Measurements from ENCODE around the gene LYPD6B. TPM values are rescaled to one million over a fixed set of nuclear protein-coding genes. Genes with fewer than 3 reads are reported as not detected.

The LYPD6B gene
- total RNA-seq, 1 donor from 2014 or later, result not detected

GRCh38 chr2:149068996-149069888, 30.7 kb downstream of the LYPD6B start:
- intact Hi-C loops (cut with micrococcal nuclease), result no loop called here

- intact Hi-C loops (cut with micrococcal nuclease), result no loop called here
Observed at GRCh38 chr2:149070681-149071320, 32.3 kb downstream of the LYPD6B start.

GRCh38 chr2:149075105-149075504, 36.6 kb downstream of the LYPD6B start:
- intact Hi-C loops (cut with micrococcal nuclease), result no loop called here

DNA sequence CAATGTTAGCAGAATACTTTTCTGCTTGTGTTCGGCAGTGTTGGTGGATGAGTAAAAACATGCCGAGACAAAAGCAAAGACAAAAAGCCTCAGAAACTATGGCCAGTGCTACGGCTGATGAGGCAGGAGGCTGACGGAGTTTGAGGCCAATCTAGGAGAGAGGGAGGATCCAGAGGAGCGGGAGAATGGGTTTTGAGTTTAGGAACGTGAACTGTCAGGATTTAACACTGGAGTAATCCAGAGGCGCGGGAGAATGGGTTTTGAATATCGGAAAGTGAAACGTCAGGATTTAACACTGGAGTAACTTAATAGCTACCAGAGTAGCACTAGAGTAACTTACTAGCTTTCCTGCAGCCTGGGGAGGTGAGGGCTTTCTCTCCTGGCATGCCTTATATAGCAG, 37.4 kb downstream of the LYPD6B start:
- intact Hi-C loops (cut with micrococcal nuclease), result no loop called here

- intact Hi-C loops (cut with micrococcal nuclease), result no loop called here
Observed at GRCh38 chr2:149076863-149077412, 38.4 kb downstream of the LYPD6B start.

DNA sequence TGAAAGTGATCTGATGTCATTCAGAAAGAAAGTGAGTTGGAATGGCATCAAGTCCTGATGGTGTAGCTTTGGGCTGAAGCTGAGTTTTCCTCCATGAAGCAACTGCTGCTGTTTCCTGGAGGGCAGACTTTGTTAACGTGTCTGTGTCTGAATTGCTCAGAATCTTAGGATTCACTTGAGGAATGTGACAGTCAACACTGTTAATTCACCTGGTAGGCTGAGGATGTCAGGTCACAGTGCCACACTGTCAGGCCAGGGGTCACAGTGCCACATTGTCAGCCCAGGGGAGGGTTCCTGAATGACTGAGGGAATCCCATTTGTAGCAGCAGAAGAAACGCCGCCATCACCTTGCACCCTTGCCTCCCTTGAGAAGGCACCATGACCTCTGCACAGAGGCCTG, 39.4 kb downstream of the LYPD6B start:
- intact Hi-C loops (cut with micrococcal nuclease), result no loop called here

DNA sequence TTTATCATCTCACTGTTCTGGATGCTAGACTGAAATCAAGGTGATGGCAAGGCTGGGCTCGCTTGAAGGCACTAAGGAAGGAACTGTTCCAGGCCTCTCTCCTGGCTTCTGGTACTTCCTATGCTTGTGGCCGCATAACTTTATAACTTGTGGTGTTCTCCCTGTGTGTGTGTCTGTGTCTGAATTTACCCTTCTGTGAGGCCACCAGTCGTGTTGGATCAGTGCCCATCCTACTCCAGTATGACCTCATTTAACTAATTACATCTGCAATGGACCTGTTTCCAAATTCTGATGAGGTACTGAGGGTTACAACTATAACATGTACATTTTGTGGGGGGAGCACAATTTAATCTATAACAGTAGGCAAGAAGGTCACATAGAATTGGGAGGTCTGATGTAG, 41.6 kb downstream of the LYPD6B start:
- intact Hi-C loops (cut with micrococcal nuclease), result no loop called here

DNA sequence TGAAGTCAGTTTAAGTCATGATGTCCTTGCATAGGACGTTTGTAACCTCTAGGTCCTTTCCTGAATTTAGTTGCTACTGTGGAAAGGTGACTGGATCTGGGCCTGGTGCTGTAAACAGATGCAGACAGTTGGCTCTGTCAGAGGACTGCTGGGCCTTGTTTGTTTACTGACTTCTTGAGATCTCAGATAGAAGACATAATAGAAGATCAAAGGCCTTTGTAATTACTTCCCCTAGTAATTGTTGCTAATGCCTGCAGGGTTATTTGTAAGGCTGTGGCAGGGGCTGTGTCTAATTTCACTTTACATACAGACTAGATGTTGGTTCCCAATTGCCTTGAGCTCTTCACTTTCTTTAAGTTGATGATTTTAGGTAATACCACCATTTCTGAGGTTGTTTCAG, 42.5 kb downstream of the LYPD6B start:
- intact Hi-C loops (cut with micrococcal nuclease), result no loop called here

GRCh38 chr2:149082079-149082478, 43.6 kb downstream of the LYPD6B start:
- intact Hi-C loops (cut with micrococcal nuclease), result no loop called here

DNA sequence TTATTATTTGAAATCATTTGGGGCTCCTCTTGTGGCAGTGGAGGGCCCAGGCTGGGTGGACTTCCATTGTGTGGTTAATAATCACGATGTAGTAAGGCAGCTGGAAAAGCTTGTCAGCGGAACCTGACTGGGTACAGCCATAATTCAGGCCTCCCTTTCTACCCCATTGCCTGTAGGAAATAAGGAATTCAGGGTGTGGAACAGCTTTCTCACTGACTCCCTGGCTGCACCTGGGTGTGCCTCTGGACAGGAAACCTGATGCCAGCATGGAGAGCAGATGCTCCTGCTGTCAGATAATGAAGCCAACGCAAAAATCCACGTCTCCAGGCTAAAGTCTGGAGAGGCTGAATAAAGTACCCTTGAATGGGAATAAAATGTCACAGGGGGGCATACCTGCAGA, 44.2 kb downstream of the LYPD6B start:
- intact Hi-C loops (cut with micrococcal nuclease), result no loop called here

DNA sequence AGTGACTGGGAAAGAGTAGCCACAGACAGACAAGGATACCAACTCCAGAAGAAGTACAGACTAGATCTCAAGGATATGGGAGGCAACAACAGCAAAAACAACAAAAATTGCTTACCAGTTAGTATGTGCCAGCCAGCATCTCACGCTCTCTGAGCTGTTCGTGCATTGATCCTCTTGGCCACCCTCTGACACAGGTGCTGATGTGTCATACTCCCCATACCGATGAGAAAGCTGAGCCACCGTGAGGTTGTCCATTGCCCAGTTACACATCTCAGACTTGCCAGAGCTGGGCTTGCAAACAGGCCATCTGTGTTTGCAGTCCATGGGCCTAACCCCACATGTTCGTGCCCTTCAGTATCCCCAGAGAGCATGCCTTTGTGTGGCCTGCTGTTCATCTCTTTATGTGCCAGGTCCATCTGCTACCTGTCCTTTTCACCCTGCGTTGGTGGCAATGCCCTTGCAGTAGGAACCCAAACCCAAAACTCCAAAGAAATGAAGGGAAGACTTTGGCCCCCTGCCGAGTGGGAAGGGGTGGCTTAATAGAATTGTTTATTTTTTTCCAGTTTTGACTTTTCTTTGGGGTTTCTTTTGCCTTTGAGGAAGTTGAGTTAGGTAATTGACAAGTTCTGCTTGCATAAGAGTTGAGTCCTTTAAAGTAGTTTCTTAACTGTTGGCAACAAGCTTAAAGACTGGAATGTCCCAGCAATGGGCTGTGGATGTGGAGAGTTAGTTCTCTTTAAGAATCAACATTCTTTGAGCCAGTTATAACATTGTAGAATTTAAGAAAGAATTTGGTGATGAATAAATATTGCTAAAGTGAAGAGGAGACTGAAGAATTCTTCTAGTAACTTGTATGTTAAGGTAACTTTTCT, 46.7 kb downstream of the LYPD6B start:
- intact Hi-C loops (cut with micrococcal nuclease), result no loop called here

DNA sequence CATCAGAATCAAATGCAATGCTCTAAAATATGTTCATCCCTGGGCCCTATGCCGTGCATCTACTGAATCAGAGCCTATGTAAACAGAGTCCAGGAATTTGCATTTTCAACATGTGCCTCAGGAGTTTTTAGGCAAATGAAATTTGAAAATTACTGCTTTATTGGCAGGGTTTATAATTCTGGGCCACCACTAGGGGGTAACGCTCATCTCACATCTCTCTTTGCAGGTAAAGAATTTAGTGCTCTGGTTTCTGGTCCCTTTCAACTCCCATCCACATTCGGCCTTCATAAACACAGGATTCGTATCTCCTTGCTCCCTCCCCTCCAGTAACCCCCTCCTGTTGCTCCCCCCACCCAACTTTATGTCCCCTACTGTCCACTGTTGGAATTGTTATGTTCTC, 49.3 kb downstream of the LYPD6B start:
- intact Hi-C loops (cut with micrococcal nuclease), result loop anchor here (1.0 kb wide), 1 partner anchor 474 kb away; no protein-coding TSS in a partner anchor

GRCh38 chr2:149089068-149089467, 50.6 kb downstream of the LYPD6B start:
- intact Hi-C loops (cut with micrococcal nuclease), result no loop called here

DNA sequence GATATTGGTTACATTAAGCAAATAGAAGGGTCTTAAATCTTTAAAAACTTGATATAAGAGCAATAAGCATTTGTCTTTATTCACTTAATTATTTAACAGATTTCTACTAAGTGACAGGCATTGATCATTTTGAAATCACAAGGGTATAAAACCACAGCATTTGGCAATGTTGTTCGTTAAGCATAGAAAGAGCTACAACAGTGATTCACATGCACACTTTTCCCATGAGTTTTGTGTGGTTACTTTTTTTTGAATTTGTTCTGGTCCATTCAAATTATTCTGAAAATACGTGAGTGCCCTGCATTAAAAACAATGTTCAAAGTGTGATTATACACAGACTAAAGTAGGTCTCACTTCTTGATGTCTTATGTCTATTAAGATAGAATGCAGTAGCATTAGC, 52.2 kb downstream of the LYPD6B start:
- intact Hi-C loops (cut with micrococcal nuclease), result no loop called here

DNA sequence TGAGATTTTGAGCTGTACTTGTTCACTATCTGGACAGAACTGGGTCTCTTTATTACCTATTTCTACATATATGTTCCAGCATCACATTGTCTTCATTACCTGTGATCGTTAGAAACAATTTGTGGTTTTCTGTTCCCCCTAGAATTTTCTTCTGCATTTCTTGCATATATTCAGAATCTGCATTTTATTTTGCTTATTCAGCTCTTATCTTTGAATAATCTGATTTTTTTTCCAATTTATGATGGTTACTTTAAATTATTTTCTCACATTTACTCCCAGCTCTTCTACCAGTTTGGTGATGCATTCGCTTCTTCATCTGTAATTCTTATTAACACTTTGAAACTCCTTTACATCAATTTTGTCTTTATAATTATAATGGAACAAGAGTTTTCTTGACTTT, 55.1 kb downstream of the LYPD6B start:
- intact Hi-C loops (cut with micrococcal nuclease), result no loop called here

DNA sequence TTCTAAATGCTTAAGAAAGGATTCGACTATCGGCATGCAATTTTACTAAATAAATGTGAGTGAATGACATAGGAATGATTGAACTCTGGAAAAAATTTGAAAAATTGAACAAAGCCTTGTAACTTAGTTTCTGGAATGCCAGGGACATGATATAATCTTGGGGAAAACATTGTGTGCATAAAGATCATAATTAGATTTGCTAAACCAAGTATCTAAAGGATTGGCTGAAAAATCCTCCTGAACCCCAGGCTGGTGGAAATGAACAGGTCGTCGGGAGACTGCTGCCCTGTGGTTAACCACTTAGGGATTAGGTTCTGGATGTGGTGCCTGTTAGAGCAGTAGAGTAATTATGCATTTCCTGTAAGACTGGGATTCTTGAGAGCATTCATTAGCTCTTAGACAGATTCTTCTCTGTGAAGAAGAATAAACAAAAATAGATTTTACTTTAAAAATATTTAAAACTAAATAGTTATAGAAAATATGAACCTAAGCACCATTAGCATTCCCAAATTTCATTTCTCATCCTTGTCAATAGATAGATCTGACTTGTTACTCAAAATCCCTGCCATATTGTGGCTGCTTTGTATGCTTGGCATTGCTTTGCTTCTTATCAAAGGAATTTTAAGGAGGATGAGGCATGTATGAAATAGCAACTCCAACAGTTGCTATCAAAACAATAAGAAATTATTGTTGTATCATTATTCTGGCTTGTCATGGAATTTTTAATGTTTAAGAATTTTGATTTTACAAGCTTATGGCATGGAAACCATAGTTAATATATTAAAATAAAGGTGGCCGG, 55.9 kb downstream of the LYPD6B start:
- intact Hi-C loops (cut with micrococcal nuclease), result no loop called here

DNA sequence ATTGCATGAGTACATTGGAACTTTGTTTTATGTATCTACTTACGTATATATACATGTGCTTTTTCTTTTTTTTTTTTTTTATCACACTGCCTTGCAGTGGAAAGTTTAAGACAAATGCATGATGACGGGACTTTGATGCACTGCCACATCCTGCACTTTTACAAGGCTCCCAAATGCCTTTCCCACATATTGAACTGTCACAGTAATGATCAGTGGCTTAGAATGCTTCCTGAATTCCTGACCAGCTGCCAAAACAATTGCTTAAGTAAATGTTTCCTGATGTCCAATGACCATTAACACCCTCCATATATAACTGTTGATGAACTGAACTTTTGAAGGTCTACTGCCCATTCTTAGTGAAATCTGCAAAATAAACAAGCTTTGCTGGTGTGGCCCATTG, 60.2 kb downstream of the LYPD6B start:
- intact Hi-C loops (cut with micrococcal nuclease), result no loop called here

DNA sequence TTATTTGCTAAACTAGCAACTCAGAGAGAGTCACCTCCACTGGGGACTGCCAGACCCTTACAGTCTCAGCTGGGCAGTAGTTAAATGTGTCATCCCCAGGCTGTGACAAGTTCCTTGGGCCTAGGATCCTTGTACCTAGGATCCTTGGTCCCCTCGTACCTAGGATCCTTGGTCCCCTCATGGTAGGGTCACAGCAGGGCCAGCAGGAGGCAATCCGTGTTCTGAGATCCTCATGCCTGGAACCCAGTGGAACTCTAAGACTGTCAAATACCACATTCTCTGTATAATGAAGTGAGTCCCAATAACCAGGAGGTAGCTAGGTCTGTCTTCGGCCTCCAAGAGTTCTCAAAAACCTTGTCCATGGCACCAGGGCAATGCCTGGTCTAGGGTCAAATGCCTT, 60.8 kb downstream of the LYPD6B start:
- intact Hi-C loops (cut with micrococcal nuclease), result no loop called here

- intact Hi-C loops (cut with micrococcal nuclease), result no loop called here
Observed at GRCh38 chr2:149100739-149101699, 62.5 kb downstream of the LYPD6B start.

DNA sequence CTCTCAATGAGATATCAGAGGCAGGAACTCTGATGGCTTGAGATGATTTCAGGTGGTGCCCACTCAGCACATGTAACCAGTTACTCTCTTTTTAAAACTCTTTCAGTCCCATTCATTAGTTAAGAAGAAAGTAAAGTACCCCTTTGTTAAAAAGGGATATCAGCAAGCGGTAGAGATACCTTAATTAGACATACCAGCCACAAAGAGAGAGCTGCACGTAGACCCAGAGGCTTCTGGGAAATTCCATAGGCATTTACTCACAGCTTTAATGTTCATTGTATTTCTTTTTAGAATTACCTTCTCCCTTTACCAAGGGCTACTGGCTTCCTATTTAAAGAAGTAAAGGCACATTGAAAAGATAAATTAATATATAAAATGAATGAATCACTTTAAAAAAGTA, 63.3 kb downstream of the LYPD6B start:
- intact Hi-C loops (cut with micrococcal nuclease), result no loop called here
